Gastrocnemius medialis (tissue), 4 donors: ENCODE data around the gene MRPL38.

ENCODE experiments used
- POLR2A ChIP-seq, 2 donors: fragments of 450-650 bp; IDR thresholded peaks; one replicate each; pipeline ENCODE4 v1.6.1; 2017; ENCODE audit warnings: antibody characterized with exemption in 2 of 2, mild to moderate bottlenecking in 2 of 2, moderate library complexity in 2 of 2
- TF ChIP-seq, protein P1 (sequence below), 5 experiments: fragments of 450-650 bp in 3 of 5; fragments of 200-600 bp in 2 of 5; sonication (generic) in 2 of 5; IDR thresholded peaks in 4 of 5; conservative IDR thresholded peaks in 1 of 5; 1 replicate in 4 of 5; 2 replicates in 1 of 5; pipeline ENCODE4 v1.5.1; 2016 to 2019; ENCODE audit warnings: antibody characterized with exemption in 5 of 5, mild to moderate bottlenecking in 3 of 5, moderate library complexity in 3 of 5

- no peak for TF ChIP-seq POLR2A (IDR thresholded peaks at IDR 0.05)
- TF ChIP-seq, protein P1, sequence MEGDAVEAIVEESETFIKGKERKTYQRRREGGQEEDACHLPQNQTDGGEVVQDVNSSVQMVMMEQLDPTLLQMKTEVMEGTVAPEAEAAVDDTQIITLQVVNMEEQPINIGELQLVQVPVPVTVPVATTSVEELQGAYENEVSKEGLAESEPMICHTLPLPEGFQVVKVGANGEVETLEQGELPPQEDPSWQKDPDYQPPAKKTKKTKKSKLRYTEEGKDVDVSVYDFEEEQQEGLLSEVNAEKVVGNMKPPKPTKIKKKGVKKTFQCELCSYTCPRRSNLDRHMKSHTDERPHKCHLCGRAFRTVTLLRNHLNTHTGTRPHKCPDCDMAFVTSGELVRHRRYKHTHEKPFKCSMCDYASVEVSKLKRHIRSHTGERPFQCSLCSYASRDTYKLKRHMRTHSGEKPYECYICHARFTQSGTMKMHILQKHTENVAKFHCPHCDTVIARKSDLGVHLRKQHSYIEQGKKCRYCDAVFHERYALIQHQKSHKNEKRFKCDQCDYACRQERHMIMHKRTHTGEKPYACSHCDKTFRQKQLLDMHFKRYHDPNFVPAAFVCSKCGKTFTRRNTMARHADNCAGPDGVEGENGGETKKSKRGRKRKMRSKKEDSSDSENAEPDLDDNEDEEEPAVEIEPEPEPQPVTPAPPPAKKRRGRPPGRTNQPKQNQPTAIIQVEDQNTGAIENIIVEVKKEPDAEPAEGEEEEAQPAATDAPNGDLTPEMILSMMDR (IDR thresholded peaks at IDR 0.05 in 4 of 5, conservative IDR thresholded peaks at IDR 0.05 in 1 of 5): no peak
These were observed 21.8 kb upstream of the MRPL38 start for GRCh38 chr17:75926456-75926855.
